ENCODE data around the gene VPS51. TPM values are rescaled to one million over a fixed set of nuclear protein-coding genes. Genes with fewer than 3 reads are reported as not detected.
"Not testable (repeated sequence)": the region's sequence is repeated elsewhere in the genome, so short reads cannot be mapped to it uniquely, and the experiment has no call there.

Gene VPS51
- total RNA-seq, 1 donor from 2014 or later: 190 TPM

- no peak for DNase-seq (ENCODE audit: low read depth, low spot score)
Measured at GRCh38 chr11:65133724-65134123, 37.7 kb downstream of the VPS51 start.

- DNase-seq (ENCODE audit: low read depth, low spot score): peak; percentile 51
Measured at GRCh38 chr11:65134240-65134951, 38.4 kb downstream of the VPS51 start, which contains the start of gene SYVN1. TSS of gene SYVN1 (minus strand) at chr11:65134519. CDS start at chr11:65133601, 918 bp downstream.

- DNase-seq (ENCODE audit: low read depth, low spot score): peak; percentile 89
Measured at GRCh38 chr11:65134952-65135632, 39.1 kb downstream of the VPS51 start.

- DNase-seq (ENCODE audit: low read depth, low spot score): no peak
Measured at GRCh38 chr11:65135633-65136145, 39.7 kb downstream of the VPS51 start.

- no peak for DNase-seq (ENCODE audit: low read depth, low spot score)
Measured at GRCh38 chr11:65136515-65137096, 40.6 kb downstream of the VPS51 start.

- DNase-seq (ENCODE audit: low read depth, low spot score): no peak
Measured at GRCh38 chr11:65141896-65142494, 46.0 kb downstream of the VPS51 start.

GRCh38 chr11:65147352-65148075 is 51.5 kb downstream of the VPS51 start:
- DNase-seq (ENCODE audit: low read depth, low spot score): no peak

- no peak for DNase-seq (ENCODE audit: low read depth, low spot score)
Measured at GRCh38 chr11:65148657-65149056, 52.6 kb downstream of the VPS51 start.

GRCh38 chr11:65150131-65150508 is 54.1 kb downstream of the VPS51 start:
- DNase-seq (ENCODE audit: low read depth, low spot score): not testable (repeated sequence)

- DNase-seq (ENCODE audit: low read depth, low spot score): no peak
Measured at GRCh38 chr11:65150509-65151299, 54.7 kb downstream of the VPS51 start.

- no peak for DNase-seq (ENCODE audit: low read depth, low spot score)
Measured at GRCh38 chr11:65151331-65151899, 55.4 kb downstream of the VPS51 start.

GRCh38 chr11:65152122-65152521 is 56.1 kb downstream of the VPS51 start:
- no peak for DNase-seq (ENCODE audit: low read depth, low spot score)

GRCh38 chr11:65156256-65156655 is 60.2 kb downstream of the VPS51 start:
- DNase-seq (ENCODE audit: low read depth, low spot score): no peak

GRCh38 chr11:65156926-65157325 is 60.9 kb downstream of the VPS51 start:
- DNase-seq (ENCODE audit: low read depth, low spot score): no peak

- DNase-seq (ENCODE audit: low read depth, low spot score): no peak
Measured at GRCh38 chr11:65157336-65157735, 61.3 kb downstream of the VPS51 start.

GRCh38 chr11:65159012-65159411 is 63.0 kb downstream of the VPS51 start:
- no peak for DNase-seq (ENCODE audit: low read depth, low spot score)

- DNase-seq (ENCODE audit: low read depth, low spot score): no peak
Measured at GRCh38 chr11:65160643-65161042, 64.6 kb downstream of the VPS51 start.
